ENCODE results near the gene CHMP2B.
"Not testable (repeated sequence)": the region's sequence is repeated elsewhere in the genome, so short reads cannot be mapped to it uniquely, and the experiment has no call there.

The CHMP2B gene

GRCh38 chr3:87207460-87207859, 19.6 kb upstream of the CHMP2B start:
- H3K4me1 Mint-ChIP-seq: peaks cover 6% of the 10 kb centered on the region
- peaks cover 9% of the 10 kb centered on the region for H3K27me3 Mint-ChIP-seq
- no peak overlapping the region for H3K4me3 Mint-ChIP-seq
- no peaks in the 10 kb centered on the region for H3K36me3 Mint-ChIP-seq
- no peak overlapping the region for H3K27ac Mint-ChIP-seq
- no peaks in the 10 kb centered on the region for H3K9me3 Mint-ChIP-seq

- Mint-ChIP-seq H3K36me3 (no peaks in the 10 kb centered on the region), H3K27me3 (peaks cover 16% of the 10 kb centered on the region), H3K9me3 (no peaks in the 10 kb centered on the region), H3K4me3 (no peak overlapping the region), H3K27ac (no peak overlapping the region), H3K4me1 (peaks cover 6% of the 10 kb centered on the region)
Measured at GRCh38 chr3:87209111-87209510, 18.0 kb upstream of the CHMP2B start.

- no peak overlapping the region for H3K4me3 Mint-ChIP-seq
- H3K27me3 Mint-ChIP-seq: peaks cover 36% of the 10 kb centered on the region
Measured at GRCh38 chr3:87218560-87218959, 8.5 kb upstream of the CHMP2B start.

GRCh38 chr3:87219611-87220010, 7.5 kb upstream of the CHMP2B start:
- no peak overlapping the region for H3K4me3 Mint-ChIP-seq
- no peak overlapping the region for H3K27ac Mint-ChIP-seq
- H3K4me1 Mint-ChIP-seq: no peaks in the 10 kb centered on the region
- H3K9me3 Mint-ChIP-seq: no peaks in the 10 kb centered on the region
- peaks cover 34% of the 10 kb centered on the region for H3K27me3 Mint-ChIP-seq
- peaks cover 1% of the 10 kb centered on the region for H3K36me3 Mint-ChIP-seq

More at GRCh38 chr3:87218560-87218959, 8.5 kb upstream of the CHMP2B start:
- peaks cover 1% of the 10 kb centered on the region for H3K36me3 Mint-ChIP-seq
- no peak overlapping the region for H3K27ac Mint-ChIP-seq
- no peaks in the 10 kb centered on the region for H3K9me3 Mint-ChIP-seq
- no peaks in the 10 kb centered on the region for H3K4me1 Mint-ChIP-seq

- Mint-ChIP-seq H3K27me3 (peaks cover 11% of the 10 kb centered on the region), H3K27ac (no peak overlapping the region), H3K4me1 (peaks cover 30% of the 10 kb centered on the region), H3K36me3 (peaks cover 2% of the 10 kb centered on the region), H3K4me3 (peak overlapping the region; percentile 50), H3K9me3 (no peaks in the 10 kb centered on the region)
Measured at GRCh38 chr3:87225659-87226058, 1.4 kb upstream of the CHMP2B start.

GRCh38 chr3:87227835-87228144, 681 bp downstream of the CHMP2B start:
- Mint-ChIP-seq H3K9me3 (no peaks in the 10 kb centered on the region), H3K27ac (peak overlapping the region; percentile 98), H3K36me3 (peaks cover 9% of the 10 kb centered on the region), H3K4me1 (peaks cover 49% of the 10 kb centered on the region), H3K4me3 (peak overlapping the region; percentile 99), H3K27me3 (peaks cover 3% of the 10 kb centered on the region)

GRCh38 chr3:87228316-87228715, 1.2 kb downstream of the CHMP2B start:
- H3K27ac Mint-ChIP-seq: no peak overlapping the region
- no peaks in the 10 kb centered on the region for H3K27me3 Mint-ChIP-seq
- H3K4me3 Mint-ChIP-seq: peak overlapping the region; percentile 99
- no peaks in the 10 kb centered on the region for H3K9me3 Mint-ChIP-seq
- H3K36me3 Mint-ChIP-seq: peaks cover 13% of the 10 kb centered on the region
- H3K4me1 Mint-ChIP-seq: peaks cover 54% of the 10 kb centered on the region

- H3K27me3 Mint-ChIP-seq: no peaks in the 10 kb centered on the region
- H3K4me1 Mint-ChIP-seq: peaks cover 62% of the 10 kb centered on the region
- H3K36me3 Mint-ChIP-seq: peaks cover 13% of the 10 kb centered on the region
- no peaks in the 10 kb centered on the region for H3K9me3 Mint-ChIP-seq
- peak overlapping the region; percentile 99 for H3K4me3 Mint-ChIP-seq
- H3K27ac Mint-ChIP-seq: no peak overlapping the region
Measured at GRCh38 chr3:87229113-87229512, 2.0 kb downstream of the CHMP2B start.

GRCh38 chr3:87233805-87234204, 6.7 kb downstream of the CHMP2B start:
- no peak overlapping the region for H3K27ac Mint-ChIP-seq
- no peaks in the 10 kb centered on the region for H3K9me3 Mint-ChIP-seq
- no peak overlapping the region for H3K4me3 Mint-ChIP-seq
- H3K4me1 Mint-ChIP-seq: peaks cover 77% of the 10 kb centered on the region
- no peaks in the 10 kb centered on the region for H3K27me3 Mint-ChIP-seq
- H3K36me3 Mint-ChIP-seq: peaks cover 16% of the 10 kb centered on the region

- Mint-ChIP-seq H3K27me3 (no peaks in the 10 kb centered on the region), H3K4me3 (no peak overlapping the region), H3K4me1 (peaks cover 68% of the 10 kb centered on the region), H3K27ac (no peak overlapping the region), H3K9me3 (no peaks in the 10 kb centered on the region), H3K36me3 (peaks cover 14% of the 10 kb centered on the region)
Measured at GRCh38 chr3:87236093-87236492, 9.0 kb downstream of the CHMP2B start.

- H3K9me3 Mint-ChIP-seq: no peaks in the 10 kb centered on the region
- H3K4me3 Mint-ChIP-seq: no peak overlapping the region
- peaks cover 13% of the 10 kb centered on the region for H3K36me3 Mint-ChIP-seq
- no peak overlapping the region for H3K27ac Mint-ChIP-seq
- peaks cover 28% of the 10 kb centered on the region for H3K4me1 Mint-ChIP-seq
- no peaks in the 10 kb centered on the region for H3K27me3 Mint-ChIP-seq
Measured at GRCh38 chr3:87246662-87247429, 19.7 kb downstream of the CHMP2B start.

- Mint-ChIP-seq H3K27ac (no peak overlapping the region), H3K4me3 (no peak overlapping the region), H3K36me3 (peaks cover 10% of the 10 kb centered on the region), H3K27me3 (no peaks in the 10 kb centered on the region), H3K9me3 (no peaks in the 10 kb centered on the region), H3K4me1 (peaks cover 23% of the 10 kb centered on the region)
Measured at GRCh38 chr3:87247430-87247773, 20.3 kb downstream of the CHMP2B start.

GRCh38 chr3:87248231-87248630, 21.1 kb downstream of the CHMP2B start:
- not testable (repeated sequence) for H3K36me3 Mint-ChIP-seq, H3K4me3 Mint-ChIP-seq, H3K27me3 Mint-ChIP-seq, H3K27ac Mint-ChIP-seq, H3K9me3 Mint-ChIP-seq
- peaks cover 14% of the 10 kb centered on the region for H3K4me1 Mint-ChIP-seq

- H3K4me3 Mint-ChIP-seq: no peak overlapping the region
- no peaks in the 10 kb centered on the region for H3K27me3 Mint-ChIP-seq
- H3K36me3 Mint-ChIP-seq: peaks cover 11% of the 10 kb centered on the region
- H3K9me3 Mint-ChIP-seq: no peaks in the 10 kb centered on the region
- H3K27ac Mint-ChIP-seq: no peak overlapping the region
- H3K4me1 Mint-ChIP-seq: peaks cover 11% of the 10 kb centered on the region
Measured at GRCh38 chr3:87248831-87249230, 21.7 kb downstream of the CHMP2B start.

GRCh38 chr3:87250009-87250408, 22.9 kb downstream of the CHMP2B start:
- no peaks in the 10 kb centered on the region for H3K27me3 Mint-ChIP-seq
- no peak overlapping the region for H3K4me3 Mint-ChIP-seq
- H3K4me1 Mint-ChIP-seq: peaks cover 5% of the 10 kb centered on the region
- H3K9me3 Mint-ChIP-seq: no peaks in the 10 kb centered on the region
- no peak overlapping the region for H3K27ac Mint-ChIP-seq
- H3K36me3 Mint-ChIP-seq: peaks cover 14% of the 10 kb centered on the region

GRCh38 chr3:87260270-87260669, 33.2 kb downstream of the CHMP2B start:
- H3K27me3 Mint-ChIP-seq: no peaks in the 10 kb centered on the region
- no peak overlapping the region for H3K27ac Mint-ChIP-seq
- H3K9me3 Mint-ChIP-seq: no peaks in the 10 kb centered on the region

GRCh38 chr3:87261925-87262324, 34.8 kb downstream of the CHMP2B start:
- no peaks in the 10 kb centered on the region for H3K27me3 Mint-ChIP-seq
- H3K36me3 Mint-ChIP-seq: no peaks in the 10 kb centered on the region
- no peaks in the 10 kb centered on the region for H3K9me3 Mint-ChIP-seq
- peaks cover 8% of the 10 kb centered on the region for H3K4me1 Mint-ChIP-seq
- H3K4me3 Mint-ChIP-seq: no peak overlapping the region
- no peak overlapping the region for H3K27ac Mint-ChIP-seq

More at GRCh38 chr3:87260270-87260669, 33.2 kb downstream of the CHMP2B start:
- peaks cover 2% of the 10 kb centered on the region for H3K36me3 Mint-ChIP-seq
- no peak overlapping the region for H3K4me3 Mint-ChIP-seq
- H3K4me1 Mint-ChIP-seq: peaks cover 8% of the 10 kb centered on the region
